Pons (tissue), 1 donor: Measurements from ENCODE around the gene EAF1.
"Not testable (repeated sequence)": the region's sequence is repeated elsewhere in the genome, so short reads cannot be mapped to it uniquely, and the experiment has no call there.

ENCODE experiments used
- DNase-seq: peaks from one replicate; pipeline ENCODE4 v3.0.0-alpha.2; 2016; ENCODE audit warnings: low spot score

The EAF1 gene

DNA sequence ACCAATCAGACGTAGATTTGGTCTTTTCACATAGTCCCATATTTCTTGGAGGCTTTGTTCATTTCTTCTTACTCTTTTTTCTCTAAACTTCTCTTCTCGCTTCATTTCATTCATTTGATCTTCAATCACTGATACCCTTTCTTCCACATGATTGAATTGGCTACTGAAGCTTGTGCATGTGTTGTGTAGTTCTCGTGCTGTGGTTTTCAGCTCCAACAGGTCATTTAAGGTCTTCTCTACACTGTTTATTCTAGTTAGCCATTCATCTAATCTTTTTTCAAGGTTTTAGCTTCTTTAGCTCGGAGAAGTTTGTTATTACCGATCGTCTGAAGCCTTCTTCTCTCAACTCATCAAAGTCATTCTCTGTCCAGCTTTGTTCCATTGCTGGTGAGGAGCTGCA is 57.2 kb downstream of the EAF1 start:
- DNase-seq, result not testable (repeated sequence)

DNA sequence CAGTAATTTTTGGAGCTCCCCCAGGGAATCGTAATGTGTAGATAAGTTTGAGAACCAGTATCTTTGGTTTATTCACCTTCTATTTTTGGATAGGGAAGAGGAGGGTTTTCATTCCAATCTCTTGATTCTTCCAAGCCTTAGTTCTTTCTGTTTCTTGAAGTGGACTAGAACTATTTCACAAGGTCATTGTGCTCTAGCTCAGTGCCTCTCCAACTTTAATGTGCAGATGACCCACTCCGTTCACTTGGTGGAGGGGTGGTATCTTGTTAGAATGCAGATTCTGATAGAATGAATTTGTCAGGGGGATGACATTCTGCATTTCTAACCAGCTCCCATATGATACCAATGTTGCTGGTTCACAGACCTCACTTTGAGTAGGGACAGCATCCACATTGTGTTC is 58.6 kb downstream of the EAF1 start:
- no peak for DNase-seq

DNA sequence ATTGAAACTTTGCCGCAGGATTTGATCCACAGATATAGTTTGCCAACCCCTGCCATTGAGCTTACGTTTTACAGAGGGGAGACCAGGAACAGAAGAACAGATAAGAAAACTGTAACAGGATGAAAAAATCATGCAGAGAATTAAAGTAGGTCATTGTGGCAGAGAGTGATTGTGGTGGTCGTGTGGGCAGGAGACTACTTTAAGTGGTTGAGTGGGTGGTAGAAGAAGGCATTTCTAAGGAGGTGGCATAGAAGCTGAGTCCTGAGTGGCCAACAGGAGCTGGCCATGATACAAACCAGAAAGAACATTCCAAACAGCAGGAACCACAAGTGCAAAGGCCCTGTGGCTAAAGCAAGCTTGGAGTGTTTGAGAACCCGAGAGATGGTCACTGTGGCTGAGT is 59.6 kb downstream of the EAF1 start:
- DNase-seq, result no peak

DNA sequence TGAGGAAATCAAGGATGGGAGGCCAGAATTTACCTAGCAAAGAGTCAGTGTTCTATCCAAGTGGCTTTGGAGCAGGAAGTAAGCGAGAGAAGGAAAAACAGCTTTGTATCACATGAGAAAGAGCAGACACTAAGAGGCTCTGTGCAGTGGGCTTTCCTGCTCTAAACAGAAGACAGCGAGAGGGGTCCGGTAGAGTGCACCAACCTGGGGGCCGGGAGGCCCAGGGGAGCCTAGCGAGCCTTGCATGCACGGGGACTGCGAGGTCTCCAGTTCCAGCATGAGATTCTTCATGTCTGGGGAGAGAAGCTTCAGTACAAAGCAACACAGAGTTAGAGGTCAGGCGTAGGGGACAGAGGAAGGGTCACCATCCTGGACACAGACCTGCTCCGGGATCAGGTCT is 60.6 kb downstream of the EAF1 start:
- DNase-seq, result no peak

DNA sequence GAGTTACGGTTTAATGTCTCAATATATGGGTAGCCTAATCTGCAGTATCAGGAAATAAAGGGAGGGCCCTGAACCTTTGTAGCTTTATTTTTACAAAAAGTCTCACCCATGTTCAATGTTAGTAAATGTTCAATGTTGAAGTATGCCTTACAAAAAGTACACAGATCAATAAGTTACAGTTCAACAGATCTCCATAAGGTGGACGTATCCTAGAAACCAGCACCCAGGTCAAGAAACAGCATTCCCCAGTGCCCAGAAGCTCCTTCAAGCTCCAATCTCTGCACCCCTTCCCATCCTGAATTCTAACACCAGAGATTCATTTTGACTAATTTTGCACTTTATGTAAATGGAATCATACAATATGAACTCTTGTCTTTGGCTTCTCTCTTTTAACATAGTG is 62.8 kb downstream of the EAF1 start:
- DNase-seq, result no peak

DNA sequence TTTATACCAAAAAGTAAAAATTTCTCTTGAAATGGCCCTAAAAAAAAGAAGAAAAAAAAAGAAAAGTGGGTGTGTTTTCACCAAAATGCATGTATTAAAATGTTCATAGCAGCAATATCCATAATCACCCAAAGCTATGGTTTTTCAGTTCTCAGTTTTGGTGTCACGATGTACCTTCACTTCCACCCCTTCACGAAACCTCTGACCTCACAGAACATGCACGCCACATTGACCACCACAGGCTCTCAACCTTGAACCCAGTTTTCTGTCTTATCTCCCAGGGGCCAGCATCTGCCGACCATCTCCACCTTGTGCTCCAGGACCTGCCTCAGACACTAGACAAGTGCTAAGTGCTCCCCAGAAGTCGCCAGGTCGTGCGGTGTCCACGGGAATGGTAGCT is 63.7 kb downstream of the EAF1 start:
- no peak for DNase-seq
